Measurements from ENCODE around the gene OR10A4. TPM values are rescaled to one million over a fixed set of nuclear protein-coding genes. Genes with fewer than 3 reads are reported as not detected.
"Not testable (repeated sequence)": the region's sequence is repeated elsewhere in the genome, so short reads cannot be mapped to it uniquely, and the experiment has no call there.

OR10A4 gene
- total and polyA plus RNA-seq, 3 donors from 2014 or later, result not detected

- intact Hi-C loops (cut with DNase I; ENCODE audit: low total_unique reads), result no loop called here
- Histone ChIP-seq H3K36me3 (ENCODE audit: low read depth, missing control alignments) (no peaks in the 10 kb centered on the region), H3K9me3 (no peaks in the 10 kb centered on the region), H3K27me3 (no peaks in the 10 kb centered on the region), H3K27ac (no peak overlapping the region), H3K4me1 (no peaks in the 10 kb centered on the region), H3K4me3 (no peak overlapping the region)
- TF ChIP-seq POLR2A (IDR thresholded peaks at IDR 0.05) (no peak), CTCF (IDR thresholded peaks at IDR 0.05) (no peak)
- WGBS, 2 donors, result 76 to 84% methylated on average over 2 of the region's 2 CpGs
- DNase-seq, result no peak
Measured at GRCh38 chr11:6900327-6900999, 24.0 kb downstream of the OR10A4 start.

- intact Hi-C loops (cut with DNase I; ENCODE audit: low total_unique reads); H3K4me1 ChIP-seq; H3K4me3 ChIP-seq; H3K27ac ChIP-seq; DNase-seq; H3K9me3 ChIP-seq; H3K36me3 ChIP-seq (ENCODE audit: low read depth, missing control alignments); H3K27me3 ChIP-seq: not testable (repeated sequence)
- WGBS, 2 donors, result 85 to 86% methylated on average over 12 to 13 of the region's 13 CpGs
Measured at GRCh38 chr11:6904804-6905203, 28.4 kb downstream of the OR10A4 start.

GRCh38 chr11:6911378-6911777 lies 35.0 kb downstream of the OR10A4 start:
- TF ChIP-seq POLR2A (IDR thresholded peaks at IDR 0.05), result no peak
- TF ChIP-seq CTCF (IDR thresholded peaks at IDR 0.05), result no peak
- WGBS, 2 donors, result 87 to 96% methylated on average over 3 of the region's 3 CpGs
- DNase-seq, result no peak
- Histone ChIP-seq H3K27ac (no peak overlapping the region), H3K9me3 (no peaks in the 10 kb centered on the region), H3K36me3 (ENCODE audit: low read depth, missing control alignments) (no peaks in the 10 kb centered on the region), H3K4me3 (no peak overlapping the region), H3K4me1 (no peaks in the 10 kb centered on the region), H3K27me3 (no peaks in the 10 kb centered on the region)
- intact Hi-C loops (cut with DNase I; ENCODE audit: low total_unique reads), result no loop called here

GRCh38 chr11:6911948-6912347 lies 35.5 kb downstream of the OR10A4 start:
- no peak for DNase-seq
- 50 to 61% methylated on average over 3 of the region's 3 CpGs for WGBS, 2 donors
- TF ChIP-seq CTCF (IDR thresholded peaks at IDR 0.05) (no peak), POLR2A (IDR thresholded peaks at IDR 0.05) (no peak)
- H3K4me1 ChIP-seq, result no peaks in the 10 kb centered on the region
- no peak overlapping the region for H3K4me3 ChIP-seq
- intact Hi-C loops (cut with DNase I; ENCODE audit: low total_unique reads), result no loop called here
- H3K27me3 ChIP-seq, result no peaks in the 10 kb centered on the region
- no peaks in the 10 kb centered on the region for H3K9me3 ChIP-seq
- H3K27ac ChIP-seq, result no peak overlapping the region
- H3K36me3 ChIP-seq (ENCODE audit: low read depth, missing control alignments), result no peaks in the 10 kb centered on the region

- Histone ChIP-seq H3K4me3 (no peak overlapping the region), H3K36me3 (ENCODE audit: low read depth, missing control alignments) (no peaks in the 10 kb centered on the region), H3K27ac (no peak overlapping the region), H3K4me1 (no peaks in the 10 kb centered on the region), H3K27me3 (no peaks in the 10 kb centered on the region), H3K9me3 (no peaks in the 10 kb centered on the region)
- no peak for TF ChIP-seq POLR2A (IDR thresholded peaks at IDR 0.05)
- no peak for TF ChIP-seq CTCF (IDR thresholded peaks at IDR 0.05)
- DNase-seq, result no peak
- WGBS, 2 donors, result 35 to 54% methylated on average over 2 of the region's 2 CpGs
- intact Hi-C loops (cut with DNase I; ENCODE audit: low total_unique reads), result no loop called here
Measured at GRCh38 chr11:6919698-6920097, 43.3 kb downstream of the OR10A4 start.

Data from testis (tissue), 3 donors.